Prostate gland (tissue), 2 donors: ENCODE results near the gene TNK2. TPM values are rescaled to one million over a fixed set of nuclear protein-coding genes. Genes with fewer than 3 reads are reported as not detected.

Source experiments
- DNase-seq: peaks from one replicate; pipeline ENCODE4 v3.0.0-alpha.2; 2019; ENCODE audit warnings: low spot score
- H3K27ac ChIP-seq, 2 donors: fragments of 200-600 bp; sonication (generic); 2 replicates each; pipeline ENCODE4 v1.5.1; 2017 to 2019
- H3K27me3 ChIP-seq: fragments of 200-600 bp; sonication (generic); replicated peaks from 2 replicates; pipeline ENCODE4 v1.5.1; 2019; ENCODE audit not compliant: insufficient read depth
- H3K36me3 ChIP-seq, 2 donors: fragments of 200-600 bp; sonication (generic); 1 replicate in 1 of 2; 2 replicates in 1 of 2; pipeline versions ENCODE4 v1.5.1 to v1.8.1; 2017 to 2019
- H3K4me1 ChIP-seq: fragments of 200-600 bp; sonication (generic); replicated peaks from 2 replicates; pipeline ENCODE4 v1.5.1; 2019
- H3K4me3 ChIP-seq, 2 donors: fragments of 200-600 bp; sonication (generic); 2 replicates each; pipeline ENCODE4 v1.5.1; 2017 to 2019
- H3K9me3 ChIP-seq: fragments of 200-600 bp; sonication (generic); 2 replicates; pipeline ENCODE4 v1.5.1; 2017
- POLR2A ChIP-seq: fragments of 450-650 bp; IDR thresholded peaks from one replicate; pipeline ENCODE4 v1.6.1; 2016; ENCODE audit warnings: antibody characterized with exemption, mild to moderate bottlenecking
- POLR2AphosphoS5 ChIP-seq: sonication (generic); formaldehyde crosslinking; IDR thresholded peaks from one replicate; pipeline ENCODE4 v1.6.1; 2017; ENCODE audit warnings: antibody characterized with exemption
- WGBS: methylation state at CpG from one replicate; pipeline ENCODE4 v1.1.5; 2018; 5-methylcytosine and 5-hydroxymethylcytosine counted together
- intact Hi-C: fragments of 100-400 bp; cut with DNase I; formaldehyde crosslinking; loops from one replicate; pipeline ENCODE4 v1.14.2; 2022
- total RNA-seq, 2 donors: library from RNA; depleted of rRNA; stranded (reverse); fragments of >200 nt; gene quantifications; one replicate each; pipeline ENCODE4 v1.1.0, GENCODE V29; 2016
- TF ChIP-seq, protein P1 (sequence below), 4 experiments: fragments of 200-600 bp in 2 of 4; fragments of 450-650 bp in 2 of 4; sonication (generic) in 2 of 4; IDR thresholded peaks; 1 replicate in 3 of 4; 2 replicates in 1 of 4; pipeline ENCODE4 v1.5.1; 2016 to 2019; ENCODE audit warnings: antibody characterized with exemption in 4 of 4, mild to moderate bottlenecking in 2 of 4, moderate library complexity in 2 of 4

Gene TNK2
- total RNA-seq, 2 donors from 2014 or later: 34.9 to 100 TPM

DNA sequence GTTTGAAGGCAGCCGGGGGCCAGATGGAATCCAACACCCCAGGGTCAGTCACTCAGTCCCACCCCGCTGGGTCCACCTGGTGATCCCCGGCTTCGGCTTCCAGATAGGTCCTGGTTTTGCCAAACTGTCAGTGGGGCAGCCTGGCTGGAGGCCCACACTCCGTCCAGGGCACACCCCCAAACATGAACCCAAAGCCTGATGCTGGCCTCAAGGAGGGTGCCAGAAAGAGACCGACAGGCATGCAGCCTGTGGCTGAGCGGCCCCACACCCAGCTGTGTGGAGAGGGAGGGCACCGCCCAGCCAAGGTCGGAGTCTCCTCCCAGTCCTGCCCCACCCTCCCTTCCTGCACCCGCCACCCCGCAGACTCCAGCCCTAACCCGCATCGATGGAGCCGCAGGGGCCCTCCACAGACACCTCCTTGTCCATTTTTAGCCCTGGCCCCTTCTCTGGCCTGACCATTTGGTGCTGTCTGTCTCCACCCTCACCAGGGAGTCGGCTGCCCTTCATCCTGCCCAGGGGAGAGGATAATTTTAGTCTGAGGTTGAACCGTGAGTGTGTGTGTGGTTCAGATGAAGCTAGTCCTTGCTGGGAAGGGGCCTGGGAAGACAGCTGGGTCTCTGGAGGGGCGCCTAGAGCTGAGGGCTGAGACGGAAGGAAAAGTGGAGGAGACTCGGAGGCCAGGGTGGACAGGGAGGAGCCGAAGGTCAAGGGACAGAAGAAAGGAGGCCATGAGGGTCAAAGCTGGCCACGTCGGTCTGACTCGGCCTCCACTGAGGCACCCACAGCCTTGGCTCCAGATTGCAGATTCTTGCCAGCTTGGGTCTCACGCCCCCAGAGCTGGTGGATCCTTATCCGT lies 23.1 kb downstream of the TNK2 start:
- H3K4me3 ChIP-seq: no peak overlapping the region
- no peaks in the 10 kb centered on the region for H3K4me1 ChIP-seq
- no peak for DNase-seq
- peaks cover 5 to 8% of the 10 kb centered on the region in 2 donors for H3K36me3 ChIP-seq
- no peak for TF ChIP-seq POLR2A
- TF ChIP-seq, protein P1, sequence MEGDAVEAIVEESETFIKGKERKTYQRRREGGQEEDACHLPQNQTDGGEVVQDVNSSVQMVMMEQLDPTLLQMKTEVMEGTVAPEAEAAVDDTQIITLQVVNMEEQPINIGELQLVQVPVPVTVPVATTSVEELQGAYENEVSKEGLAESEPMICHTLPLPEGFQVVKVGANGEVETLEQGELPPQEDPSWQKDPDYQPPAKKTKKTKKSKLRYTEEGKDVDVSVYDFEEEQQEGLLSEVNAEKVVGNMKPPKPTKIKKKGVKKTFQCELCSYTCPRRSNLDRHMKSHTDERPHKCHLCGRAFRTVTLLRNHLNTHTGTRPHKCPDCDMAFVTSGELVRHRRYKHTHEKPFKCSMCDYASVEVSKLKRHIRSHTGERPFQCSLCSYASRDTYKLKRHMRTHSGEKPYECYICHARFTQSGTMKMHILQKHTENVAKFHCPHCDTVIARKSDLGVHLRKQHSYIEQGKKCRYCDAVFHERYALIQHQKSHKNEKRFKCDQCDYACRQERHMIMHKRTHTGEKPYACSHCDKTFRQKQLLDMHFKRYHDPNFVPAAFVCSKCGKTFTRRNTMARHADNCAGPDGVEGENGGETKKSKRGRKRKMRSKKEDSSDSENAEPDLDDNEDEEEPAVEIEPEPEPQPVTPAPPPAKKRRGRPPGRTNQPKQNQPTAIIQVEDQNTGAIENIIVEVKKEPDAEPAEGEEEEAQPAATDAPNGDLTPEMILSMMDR (IDR thresholded peaks at IDR 0.05): no peak
- TF ChIP-seq POLR2AphosphoS5: no peak
- WGBS: 79% methylated on average over 20 of the region's 25 CpGs
- H3K27me3 ChIP-seq: no peaks in the 10 kb centered on the region
- intact Hi-C loops: no loop called here
- no peak overlapping the region for H3K27ac ChIP-seq
- H3K9me3 ChIP-seq: no peaks in the 10 kb centered on the region

DNA sequence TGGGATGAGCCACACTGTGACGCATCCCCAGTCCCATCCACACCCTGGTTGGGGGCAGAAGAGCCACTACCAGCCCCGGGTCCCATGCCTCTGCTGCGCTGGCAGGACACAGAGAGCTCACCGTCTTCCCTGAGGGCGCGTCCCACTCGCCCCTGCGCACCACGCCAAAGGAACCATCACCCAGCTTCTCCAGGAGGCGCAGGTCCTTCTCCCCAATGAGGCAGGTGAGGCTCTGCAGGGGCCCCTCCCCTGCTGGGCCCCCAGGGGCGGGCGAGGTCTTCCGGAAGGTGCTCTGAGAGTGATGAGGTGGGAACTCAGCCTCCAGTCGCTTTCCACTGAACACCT lies 23.7 kb downstream of the TNK2 start:
- intact Hi-C loops: no loop called here
- no peaks in the 10 kb centered on the region for H3K27me3 ChIP-seq
- DNase-seq: no peak
- H3K4me3 ChIP-seq: no peak overlapping the region
- H3K9me3 ChIP-seq: no peaks in the 10 kb centered on the region
- WGBS: 97% methylated on average over 14 of the region's 14 CpGs
- H3K36me3 ChIP-seq: peaks cover 5 to 8% of the 10 kb centered on the region in 2 donors
- H3K27ac ChIP-seq: no peak overlapping the region
- H3K4me1 ChIP-seq: no peaks in the 10 kb centered on the region
- TF ChIP-seq, protein P1 (IDR thresholded peaks at IDR 0.05): no peak
- TF ChIP-seq POLR2AphosphoS5 (no peak), POLR2A (no peak)

DNA sequence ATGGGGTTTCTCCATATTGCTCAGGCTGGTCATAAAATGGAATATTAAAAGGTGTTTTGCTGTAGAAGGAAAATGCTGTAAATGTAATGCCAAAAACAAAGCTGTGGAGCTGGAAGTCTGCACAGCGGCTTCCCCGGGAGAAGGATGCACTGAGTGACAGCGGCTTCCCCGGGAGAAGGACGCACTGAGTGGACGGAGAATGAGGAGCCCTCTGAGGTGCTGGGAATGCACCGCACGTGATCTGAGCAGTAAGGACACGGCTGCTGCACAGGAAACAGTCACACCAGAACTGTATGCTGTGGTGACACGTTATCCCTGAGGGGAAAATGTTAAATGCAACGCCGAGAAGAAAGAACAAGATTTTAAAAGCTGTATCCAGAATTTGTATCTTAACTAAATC lies 24.6 kb downstream of the TNK2 start:
- DNase-seq: no peak
- 87% methylated on average over 12 of the region's 12 CpGs for WGBS
- Histone ChIP-seq H3K36me3 (peaks cover 5 to 8% of the 10 kb centered on the region in 2 donors), H3K9me3 (no peaks in the 10 kb centered on the region), H3K4me1 (no peaks in the 10 kb centered on the region), H3K4me3 (no peak overlapping the region), H3K27ac (no peak overlapping the region), H3K27me3 (no peaks in the 10 kb centered on the region)
- no peak for TF ChIP-seq POLR2AphosphoS5
- no peak for TF ChIP-seq POLR2A
- TF ChIP-seq, protein P1 (IDR thresholded peaks at IDR 0.05): no peak
- intact Hi-C loops: no loop called here

DNA sequence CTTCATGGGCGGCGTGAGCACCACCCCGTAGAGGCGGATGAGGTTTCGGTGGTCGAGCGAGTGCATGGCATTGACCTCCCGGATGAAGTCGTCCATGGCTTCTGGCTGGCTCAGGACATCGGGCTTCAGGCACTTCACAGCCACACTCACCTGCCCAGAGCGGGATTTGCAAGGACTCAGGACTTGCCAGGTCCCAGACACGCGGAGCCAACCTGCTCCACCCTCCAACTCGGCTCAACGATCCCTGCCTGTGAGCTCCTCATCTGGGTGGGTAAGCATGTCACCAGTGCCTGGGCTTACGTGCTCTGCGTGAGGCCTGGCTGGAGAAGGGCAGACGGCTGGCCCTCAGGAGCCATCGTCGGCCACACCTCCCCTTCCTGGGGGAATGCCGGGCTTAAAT lies 25.2 kb downstream of the TNK2 start:
- Histone ChIP-seq H3K27ac (no peak overlapping the region), H3K4me1 (no peaks in the 10 kb centered on the region), H3K27me3 (no peaks in the 10 kb centered on the region), H3K4me3 (no peak overlapping the region), H3K36me3 (peaks cover 5 to 8% of the 10 kb centered on the region in 2 donors), H3K9me3 (no peaks in the 10 kb centered on the region)
- WGBS: 89% methylated on average over 21 of the region's 21 CpGs
- intact Hi-C loops: no loop called here
- TF ChIP-seq POLR2A (no peak), POLR2AphosphoS5 (no peak)
- TF ChIP-seq, protein P1 (IDR thresholded peaks at IDR 0.05): no peak
- DNase-seq: no peak

DNA sequence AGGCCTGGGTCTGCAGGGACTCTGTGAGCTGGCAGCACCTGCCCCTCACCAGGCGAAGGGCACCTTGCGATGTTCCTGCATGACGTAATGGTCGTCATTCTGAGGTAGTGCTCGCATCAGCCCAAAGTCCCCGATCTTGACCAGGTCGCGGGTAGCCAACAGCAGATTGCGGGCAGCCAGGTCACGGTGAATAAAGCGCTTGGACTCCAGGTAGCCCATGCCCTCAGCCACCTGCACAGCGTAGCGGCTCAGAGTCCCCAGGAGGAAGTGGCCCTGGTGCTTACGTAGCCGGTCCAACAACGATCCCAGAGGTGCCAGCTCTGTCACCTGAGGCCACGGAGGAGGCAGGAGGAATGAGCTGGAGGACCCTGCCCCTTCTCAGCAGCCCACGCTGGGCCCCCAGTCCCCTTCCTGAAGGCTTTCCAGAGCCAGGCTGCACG lies 26.3 kb downstream of the TNK2 start:
- H3K27ac ChIP-seq: no peak overlapping the region
- TF ChIP-seq POLR2A: no peak
- TF ChIP-seq, protein P1 (IDR thresholded peaks at IDR 0.05): no peak
- H3K9me3 ChIP-seq: no peaks in the 10 kb centered on the region
- H3K4me3 ChIP-seq: no peak overlapping the region
- intact Hi-C loops: no loop called here
- H3K27me3 ChIP-seq: no peaks in the 10 kb centered on the region
- H3K4me1 ChIP-seq: no peaks in the 10 kb centered on the region
- 90% methylated on average over 19 of the region's 19 CpGs for WGBS
- peaks cover 5 to 8% of the 10 kb centered on the region in 2 donors for H3K36me3 ChIP-seq
- no peak for DNase-seq
